Measurements from ENCODE around the gene EGFL7. TPM values are rescaled to one million over a fixed set of nuclear protein-coding genes. Genes with fewer than 3 reads are reported as not detected.

EGFL7 gene
- total RNA-seq, 1 experiment from 2014 or later = 38.0 TPM

GRCh38 chr9:136650021-136650420 lies 12.7 kb upstream of the EGFL7 start:
- WGBS (ENCODE audit: extremely low coverage, insufficient read length, low lambda C conversion rate) = no CpG with 5 or more reads among the region's 8 CpGs

More at GRCh38 chr9:136650021-136650420, 12.7 kb upstream of the EGFL7 start:
- Histone ChIP-seq H2BK15ac (ENCODE audit: low read depth, low read length) (no peak overlapping the region), H4K5ac (ENCODE audit: insufficient read length, low read depth, low read length) (no peak overlapping the region), H4K20me1 (ENCODE audit: control insufficient read depth, insufficient read depth, insufficient read length) (no peaks in the 10 kb centered on the region), H3K9ac (ENCODE audit: extremely low read depth, insufficient read length, low read length) (no peak overlapping the region), H3T11ph (ENCODE audit: low read length) (no peak overlapping the region), H2BK120ac (ENCODE audit: low read depth, low read length, poor library complexity, severe bottlenecking) (no peak overlapping the region), H3K56ac (ENCODE audit: insufficient read length, low read depth, low read length) (no peak overlapping the region), H2AFZ (ENCODE audit: low read length) (no peak overlapping the region), H3K27ac (ENCODE audit: insufficient read length, low read depth, low read length) (no peak overlapping the region), H3K79me2 (ENCODE audit: insufficient read depth, low read length) (no peaks in the 10 kb centered on the region), H3K79me1 (ENCODE audit: insufficient read depth, low read depth, low read length, poor library complexity, severe bottlenecking) (no peaks in the 10 kb centered on the region), H4K8ac (replicated peaks; ENCODE audit: insufficient read length, low read depth, low read length) (no peak overlapping the region), H3K4me1 (ENCODE audit: insufficient read depth, low read length) (no peaks in the 10 kb centered on the region), H3K23me2 (ENCODE audit: insufficient read length, low read depth, low read length, poor library complexity, severe bottlenecking) (no peaks in the 10 kb centered on the region), H2BK20ac (ENCODE audit: low read depth, low read length, poor library complexity, severe bottlenecking) (no peak overlapping the region), H3K9me3 (ENCODE audit: control insufficient read depth, low read depth, low read length) (no peaks in the 10 kb centered on the region), H4K91ac (ENCODE audit: insufficient read length, low read depth, low read length) (no peak overlapping the region), H3K27me3 (ENCODE audit: insufficient read depth, low read length) (no peaks in the 10 kb centered on the region), H2BK12ac (ENCODE audit: insufficient read length, low read depth, low read length) (no peak overlapping the region), H3K14ac (ENCODE audit: insufficient read depth, low read length) (no peak overlapping the region), H3K23ac (ENCODE audit: insufficient read length, low read depth, low read length) (no peak overlapping the region), H2AK5ac (ENCODE audit: insufficient read length, low read length) (no peak overlapping the region), H3K18ac (ENCODE audit: insufficient read length, low read depth, low read length) (no peak overlapping the region), H2BK5ac (ENCODE audit: insufficient read length, low read length) (no peak overlapping the region), H3K4ac (ENCODE audit: low read depth, low read length) (no peak overlapping the region), H3K4me2 (ENCODE audit: insufficient read depth, insufficient read length, low read length) (no peak overlapping the region)
- TF ChIP-seq CTCF (conservative IDR thresholded peaks at IDR 0.05) = no peak
- no peaks in the 10 kb centered on the region for H3K36me3 Mint-ChIP-seq (ENCODE audit: insufficient read depth in 1 of 3, low read depth in 3 of 3)
- no peaks in the 10 kb centered on the region; the same call in 1 of the 2 replicates for H3K27me3 Mint-ChIP-seq (ENCODE audit: low read depth)
- H3K27ac Mint-ChIP-seq = no peak overlapping the region
- DNase-seq = no peak
- H3K9me3 Mint-ChIP-seq = no peaks in the 10 kb centered on the region; a peak in 1 of 5 replicates
- no peak overlapping the region for H3K4me3 Mint-ChIP-seq
- H3K4me1 Mint-ChIP-seq = peaks cover 0 to 6% of the 10 kb centered on the region in 2 experiments; a peak in 1 of 4 replicates

Measured in H9 (cell line).